DND-41 (cell line): ENCODE data around the gene SPTLC2.
A peak's percentile ranks its signal among the peaks of the same experiment; 100 is the strongest.

Experiments used
- ATAC-seq: fragments of 200-7000 bp; cut with Tn5 transposase; 3 replicates; pipeline ENCODE4 v1.9.1; 2021; ENCODE audit warnings: low read depth; ENCODE audit not compliant: insufficient read depth
- DNase-seq: peaks from one replicate; pipeline ENCODE4 v3.0.0-alpha.2; 2020
- H2AFZ ChIP-seq: 2 replicates; pipeline ENCODE4 v1.6.0; 2012; ENCODE audit warnings: low read depth, low read length
- H3K27ac ChIP-seq: 2 replicates; pipeline ENCODE4 v1.5.1; 2012; ENCODE audit warnings: low read length, inconsistent platforms
- H3K27me3 ChIP-seq: fragments of 200-600 bp; sonication (generic); 2 replicates; pipeline ENCODE4 v1.6.0; 2012; ENCODE audit warnings: low read length, mild to moderate bottlenecking, inconsistent platforms; ENCODE audit not compliant: insufficient read depth, poor library complexity
- H3K36me3 ChIP-seq: 2 replicates; pipeline ENCODE4 v1.5.1; 2012; ENCODE audit warnings: low read length, inconsistent platforms; ENCODE audit not compliant: insufficient read depth
- H3K4me1 ChIP-seq: 2 replicates; pipeline ENCODE4 v1.5.1; 2012; ENCODE audit warnings: mild to moderate bottlenecking, low read length; ENCODE audit not compliant: insufficient read depth
- H3K4me2 ChIP-seq: 2 replicates; pipeline ENCODE4 v1.6.0; 2012; ENCODE audit warnings: mild to moderate bottlenecking, moderate library complexity, low read length, inconsistent platforms; ENCODE audit not compliant: insufficient read depth
- H3K4me3 ChIP-seq, 2 experiments: fragments of 200-600 bp in 1 of 2; shearing (Covaris generic) in 1 of 2; 2 replicates each; pipeline ENCODE4 v1.5.1; 2012 to 2016; ENCODE audit warnings: inconsistent platforms in 2 of 2, low read length in 2 of 2, mild to moderate bottlenecking in 2 of 2, low read depth in 1 of 2, moderate library complexity in 1 of 2
- H3K79me2 ChIP-seq: 2 replicates; pipeline ENCODE4 v1.6.0; 2012; ENCODE audit warnings: low read length, inconsistent platforms; ENCODE audit not compliant: insufficient read depth
- H3K9ac ChIP-seq: 2 replicates; pipeline ENCODE4 v1.6.0; 2012; ENCODE audit warnings: low read depth, mild to moderate bottlenecking, inconsistent platforms, low read length, moderate library complexity
- H3K9me3 ChIP-seq: 2 replicates; pipeline ENCODE4 v1.5.1; 2012; ENCODE audit warnings: low read length, moderate library complexity, mild to moderate bottlenecking, inconsistent platforms; ENCODE audit not compliant: insufficient read depth, severe bottlenecking
- H4K20me1 ChIP-seq: 2 replicates; pipeline ENCODE4 v1.6.0; 2012; ENCODE audit warnings: low read length; ENCODE audit not compliant: insufficient read depth
- EZH2 ChIP-seq: IDR thresholded peaks from 3 replicates; pipeline ENCODE4 v1.6.1; 2012; ENCODE audit warnings: borderline replicate concordance, low read depth, mild to moderate bottlenecking, moderate library complexity, low read length, inconsistent platforms; ENCODE audit not compliant: severe bottlenecking
- TF ChIP-seq, protein P1 (sequence below): IDR thresholded peaks from 2 replicates; pipeline ENCODE4 v1.5.1; 2012; ENCODE audit warnings: borderline replicate concordance, low read length, moderate library complexity, mild to moderate bottlenecking; ENCODE audit not compliant: poor library complexity, severe bottlenecking; ENCODE audit errors: extremely low read depth

Gene SPTLC2

DNA sequence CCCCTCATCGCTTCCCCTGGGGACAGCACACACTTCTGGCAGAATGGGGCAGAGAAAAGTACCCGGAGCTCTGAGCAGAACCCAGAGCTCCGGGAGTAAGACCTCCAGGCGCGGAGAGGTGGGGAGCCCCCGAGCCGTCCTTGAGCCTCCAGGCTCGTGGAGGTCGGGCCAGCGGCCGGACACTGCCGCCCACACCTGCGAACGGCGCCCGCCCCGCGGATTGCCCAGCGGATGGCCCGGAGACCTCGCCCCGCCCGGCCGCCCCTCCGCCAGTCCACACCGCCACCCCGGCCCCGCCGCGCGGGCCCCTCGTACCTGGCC is 344 bp downstream of the SPTLC2 start:
- no peaks in the 10 kb centered on the region for H3K9me3 ChIP-seq
- peak overlapping the region; percentile 94 for H2AFZ ChIP-seq

DNA sequence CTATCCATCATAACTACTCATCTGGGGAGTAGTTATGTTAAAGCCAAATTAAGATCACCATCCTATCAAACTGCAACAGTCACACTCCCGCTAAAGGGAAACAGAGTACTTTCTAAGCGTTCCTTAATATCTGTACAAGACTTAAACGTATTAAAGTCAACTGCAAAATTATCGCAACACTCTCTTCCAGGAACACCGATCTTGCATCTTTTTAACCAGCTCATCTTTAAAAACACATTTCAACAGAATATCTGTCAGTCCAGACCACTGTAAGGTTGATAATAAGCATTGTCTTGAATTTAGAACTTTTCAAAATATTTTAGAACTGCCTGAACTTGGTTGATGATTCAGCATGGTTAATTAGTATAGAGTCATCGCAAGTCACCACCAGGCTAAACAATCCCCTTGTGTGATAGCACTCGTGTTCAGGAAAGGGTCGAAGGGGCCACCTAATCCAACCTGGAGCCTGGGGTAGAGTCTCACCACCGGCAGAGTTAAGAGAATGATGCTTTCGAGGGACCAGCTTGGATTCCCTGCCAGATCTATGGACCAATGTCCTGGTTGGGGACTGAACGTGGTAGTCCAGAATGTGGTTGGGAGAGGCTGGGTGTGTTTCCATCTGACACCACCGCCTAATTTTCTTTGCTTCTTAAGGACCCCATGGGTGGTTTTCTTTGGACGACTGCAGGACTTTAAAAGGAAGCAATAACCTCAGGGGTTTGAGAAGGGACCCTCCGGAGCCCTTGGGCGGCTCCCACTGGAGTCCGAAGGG is 890 bp downstream of the SPTLC2 start:
- DNase-seq (peak; percentile 14), ATAC-seq (no peak)
- no peak for TF ChIP-seq EZH2
- TF ChIP-seq, protein P1, sequence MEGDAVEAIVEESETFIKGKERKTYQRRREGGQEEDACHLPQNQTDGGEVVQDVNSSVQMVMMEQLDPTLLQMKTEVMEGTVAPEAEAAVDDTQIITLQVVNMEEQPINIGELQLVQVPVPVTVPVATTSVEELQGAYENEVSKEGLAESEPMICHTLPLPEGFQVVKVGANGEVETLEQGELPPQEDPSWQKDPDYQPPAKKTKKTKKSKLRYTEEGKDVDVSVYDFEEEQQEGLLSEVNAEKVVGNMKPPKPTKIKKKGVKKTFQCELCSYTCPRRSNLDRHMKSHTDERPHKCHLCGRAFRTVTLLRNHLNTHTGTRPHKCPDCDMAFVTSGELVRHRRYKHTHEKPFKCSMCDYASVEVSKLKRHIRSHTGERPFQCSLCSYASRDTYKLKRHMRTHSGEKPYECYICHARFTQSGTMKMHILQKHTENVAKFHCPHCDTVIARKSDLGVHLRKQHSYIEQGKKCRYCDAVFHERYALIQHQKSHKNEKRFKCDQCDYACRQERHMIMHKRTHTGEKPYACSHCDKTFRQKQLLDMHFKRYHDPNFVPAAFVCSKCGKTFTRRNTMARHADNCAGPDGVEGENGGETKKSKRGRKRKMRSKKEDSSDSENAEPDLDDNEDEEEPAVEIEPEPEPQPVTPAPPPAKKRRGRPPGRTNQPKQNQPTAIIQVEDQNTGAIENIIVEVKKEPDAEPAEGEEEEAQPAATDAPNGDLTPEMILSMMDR = no peak
- Histone ChIP-seq H2AFZ (peak overlapping the region; percentile 94), H3K4me2 (peak overlapping the region; percentile 95), H3K27ac (peak overlapping the region; percentile 58), H3K36me3 (peaks cover 4% of the 10 kb centered on the region; the same call in 1 of the 2 replicates), H3K9ac (peak overlapping the region; percentile 82), H4K20me1 (no peaks in the 10 kb centered on the region; the same call in 1 of the 2 replicates), H3K27me3 (no peaks in the 10 kb centered on the region), H3K9me3 (no peaks in the 10 kb centered on the region), H3K79me2 (peaks cover 39% of the 10 kb centered on the region), H3K4me1 (peaks cover 30% of the 10 kb centered on the region), H3K4me3 (peak overlapping the region; percentile 54 to 76)

More for the DNA sequence above, 344 bp downstream of the SPTLC2 start:
- Histone ChIP-seq H3K4me1 (peaks cover 30% of the 10 kb centered on the region), H3K36me3 (peaks cover 4% of the 10 kb centered on the region; the same call in 1 of the 2 replicates), H3K79me2 (peaks cover 37% of the 10 kb centered on the region), H3K27me3 (no peaks in the 10 kb centered on the region), H3K4me3 (peak overlapping the region; percentile 54 to 76), H3K27ac (peak overlapping the region; percentile 58), H4K20me1 (no peaks in the 10 kb centered on the region; the same call in 1 of the 2 replicates), H3K9ac (peak overlapping the region; percentile 82), H3K4me2 (peak overlapping the region; percentile 95)
- DNase-seq (peak; percentile 14), ATAC-seq (no peak)
- no peak for TF ChIP-seq EZH2
- TF ChIP-seq, protein P1 = no peak

DNA sequence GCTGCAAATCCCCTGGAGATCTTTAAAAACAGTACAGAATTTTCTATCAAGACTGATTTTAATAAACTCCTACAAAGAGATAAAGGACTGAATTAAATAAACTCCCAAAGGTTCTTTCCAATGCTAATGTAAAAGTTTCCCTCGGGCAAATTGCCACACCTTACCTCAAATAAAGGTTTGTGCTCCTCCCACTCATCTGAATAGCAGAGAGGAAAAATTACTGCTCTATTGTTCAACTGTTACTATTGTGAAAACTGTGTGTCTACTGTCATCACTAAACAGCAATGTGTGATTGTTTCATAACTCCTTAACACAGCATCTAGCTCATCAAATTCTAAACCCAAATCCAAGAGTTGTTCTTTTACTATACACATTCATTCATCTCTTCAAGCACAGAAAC is 3.2 kb downstream of the SPTLC2 start:
- no peak overlapping the region for H3K9ac ChIP-seq
- no peak overlapping the region for H2AFZ ChIP-seq
- no peak overlapping the region for H3K27ac ChIP-seq
- no peak for DNase-seq
- no peak for ATAC-seq
- no peak overlapping the region for H3K4me2 ChIP-seq
- peaks cover 4% of the 10 kb centered on the region; the same call in 1 of the 2 replicates for H3K36me3 ChIP-seq
- peaks cover 30% of the 10 kb centered on the region for H3K4me1 ChIP-seq
- H4K20me1 ChIP-seq = no peaks in the 10 kb centered on the region; the same call in 1 of the 2 replicates
- H3K27me3 ChIP-seq = no peaks in the 10 kb centered on the region
- H3K9me3 ChIP-seq = no peaks in the 10 kb centered on the region
- TF ChIP-seq, protein P1 = no peak
- TF ChIP-seq EZH2 = no peak
- H3K79me2 ChIP-seq = peaks cover 59% of the 10 kb centered on the region
- no peak overlapping the region for H3K4me3 ChIP-seq
